ENCODE data around the gene MS4A10. TPM values are rescaled to one million over a fixed set of nuclear protein-coding genes. Genes with fewer than 3 reads are reported as not detected.

MS4A10 gene
- total and polyA plus RNA-seq, 9 of the 15 experiments (the other 6 are each of a cell fraction or from before 2014, with no cell fraction given) = not detected

DNA sequence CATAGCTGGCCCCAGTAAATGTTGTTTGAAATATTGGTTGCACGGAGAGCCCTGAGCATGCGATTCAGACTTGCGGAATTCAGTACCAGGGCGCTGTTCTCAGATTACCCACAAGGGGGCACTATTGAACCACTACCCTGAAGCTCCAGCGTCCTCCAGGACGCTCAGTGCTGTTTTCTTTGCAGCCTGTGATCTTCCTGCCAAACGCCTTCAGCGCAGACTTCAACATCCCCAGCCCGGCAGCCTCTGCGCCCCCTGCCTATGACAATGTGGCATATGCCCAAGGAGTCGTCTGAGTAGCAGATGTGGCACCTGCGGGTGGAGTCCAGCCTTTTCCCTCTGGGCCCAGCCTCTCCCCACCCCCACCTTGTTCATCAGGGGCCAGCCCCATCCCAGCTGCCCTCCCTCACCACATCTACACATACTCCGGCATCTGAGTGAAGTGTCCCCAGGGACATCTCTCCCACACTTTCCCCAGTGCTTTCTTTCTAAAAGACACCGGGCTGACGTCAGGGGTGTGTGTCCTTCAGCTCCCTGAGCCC lies 9.6 kb upstream of the MS4A10 start (continued):
- TF ChIP-seq, protein P1, sequence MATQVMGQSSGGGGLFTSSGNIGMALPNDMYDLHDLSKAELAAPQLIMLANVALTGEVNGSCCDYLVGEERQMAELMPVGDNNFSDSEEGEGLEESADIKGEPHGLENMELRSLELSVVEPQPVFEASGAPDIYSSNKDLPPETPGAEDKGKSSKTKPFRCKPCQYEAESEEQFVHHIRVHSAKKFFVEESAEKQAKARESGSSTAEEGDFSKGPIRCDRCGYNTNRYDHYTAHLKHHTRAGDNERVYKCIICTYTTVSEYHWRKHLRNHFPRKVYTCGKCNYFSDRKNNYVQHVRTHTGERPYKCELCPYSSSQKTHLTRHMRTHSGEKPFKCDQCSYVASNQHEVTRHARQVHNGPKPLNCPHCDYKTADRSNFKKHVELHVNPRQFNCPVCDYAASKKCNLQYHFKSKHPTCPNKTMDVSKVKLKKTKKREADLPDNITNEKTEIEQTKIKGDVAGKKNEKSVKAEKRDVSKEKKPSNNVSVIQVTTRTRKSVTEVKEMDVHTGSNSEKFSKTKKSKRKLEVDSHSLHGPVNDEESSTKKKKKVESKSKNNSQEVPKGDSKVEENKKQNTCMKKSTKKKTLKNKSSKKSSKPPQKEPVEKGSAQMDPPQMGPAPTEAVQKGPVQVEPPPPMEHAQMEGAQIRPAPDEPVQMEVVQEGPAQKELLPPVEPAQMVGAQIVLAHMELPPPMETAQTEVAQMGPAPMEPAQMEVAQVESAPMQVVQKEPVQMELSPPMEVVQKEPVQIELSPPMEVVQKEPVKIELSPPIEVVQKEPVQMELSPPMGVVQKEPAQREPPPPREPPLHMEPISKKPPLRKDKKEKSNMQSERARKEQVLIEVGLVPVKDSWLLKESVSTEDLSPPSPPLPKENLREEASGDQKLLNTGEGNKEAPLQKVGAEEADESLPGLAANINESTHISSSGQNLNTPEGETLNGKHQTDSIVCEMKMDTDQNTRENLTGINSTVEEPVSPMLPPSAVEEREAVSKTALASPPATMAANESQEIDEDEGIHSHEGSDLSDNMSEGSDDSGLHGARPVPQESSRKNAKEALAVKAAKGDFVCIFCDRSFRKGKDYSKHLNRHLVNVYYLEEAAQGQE (IDR thresholded peaks at IDR 0.05; ENCODE audit: borderline replicate concordance) = peak; percentile 68; the same call in 1 of the 2 replicates
- TF ChIP-seq, protein P1 (CRISPR knock-in tag; IDR thresholded peaks at IDR 0.05; ENCODE audit: low read depth) = no peak
- TF ChIP-seq HMG20A (CRISPR knock-in tag; conservative IDR thresholded peaks at IDR 0.05) = no peak
- TF ChIP-seq HSF4 (CRISPR knock-in tag; IDR thresholded peaks at IDR 0.05; ENCODE audit: borderline replicate concordance) = no peak
- TF ChIP-seq, protein P2, sequence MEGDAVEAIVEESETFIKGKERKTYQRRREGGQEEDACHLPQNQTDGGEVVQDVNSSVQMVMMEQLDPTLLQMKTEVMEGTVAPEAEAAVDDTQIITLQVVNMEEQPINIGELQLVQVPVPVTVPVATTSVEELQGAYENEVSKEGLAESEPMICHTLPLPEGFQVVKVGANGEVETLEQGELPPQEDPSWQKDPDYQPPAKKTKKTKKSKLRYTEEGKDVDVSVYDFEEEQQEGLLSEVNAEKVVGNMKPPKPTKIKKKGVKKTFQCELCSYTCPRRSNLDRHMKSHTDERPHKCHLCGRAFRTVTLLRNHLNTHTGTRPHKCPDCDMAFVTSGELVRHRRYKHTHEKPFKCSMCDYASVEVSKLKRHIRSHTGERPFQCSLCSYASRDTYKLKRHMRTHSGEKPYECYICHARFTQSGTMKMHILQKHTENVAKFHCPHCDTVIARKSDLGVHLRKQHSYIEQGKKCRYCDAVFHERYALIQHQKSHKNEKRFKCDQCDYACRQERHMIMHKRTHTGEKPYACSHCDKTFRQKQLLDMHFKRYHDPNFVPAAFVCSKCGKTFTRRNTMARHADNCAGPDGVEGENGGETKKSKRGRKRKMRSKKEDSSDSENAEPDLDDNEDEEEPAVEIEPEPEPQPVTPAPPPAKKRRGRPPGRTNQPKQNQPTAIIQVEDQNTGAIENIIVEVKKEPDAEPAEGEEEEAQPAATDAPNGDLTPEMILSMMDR (IDR thresholded peaks at IDR 0.05 in 2 of 3, conservative IDR thresholded peaks at IDR 0.05 in 1 of 3; ENCODE audit: insufficient read depth in 2 of 3, low read depth in 1 of 3, low read length in 3 of 3) = peak; percentile 87 to 94 (median 90)
- TF ChIP-seq FOXJ2 (tag; IDR thresholded peaks at IDR 0.05) = no peak
- TF ChIP-seq RAD21 (CRISPR knock-in tag; conservative IDR thresholded peaks at IDR 0.05 in 1 of 2, IDR thresholded peaks at IDR 0.05 in 1 of 2) = peak; percentile 83 to 86
- TF ChIP-seq FOXK2 (conservative IDR thresholded peaks at IDR 0.05 in 1 of 2, IDR thresholded peaks at IDR 0.05 in 1 of 2; ENCODE audit: low read depth in 2 of 2) = 0 out of 4 replicates have a peak, but pooled peaks of 1 of the 2 experiments have one; percentile 30
- no peak for TF ChIP-seq CHD2 (IDR thresholded peaks at IDR 0.05; ENCODE audit: low read depth, low read length)
- TF ChIP-seq HNRNPLL (IDR thresholded peaks at IDR 0.05; ENCODE audit: low read depth, low read length, poor library complexity, severe bottlenecking) = peak; percentile 28
- no peak for TF ChIP-seq EZH2 (IDR thresholded peaks at IDR 0.05; ENCODE audit: borderline replicate concordance, low read depth, low read length)
